B cell (primary cell): ENCODE results near the gene NTNG1. TPM values are rescaled to one million over a fixed set of nuclear protein-coding genes. Genes with fewer than 3 reads are reported as not detected.

Experiments used
- ATAC-seq: fragments of 200-7000 bp; cut with Tn5 transposase; one replicate; pipeline ENCODE4 v1.10.0; 2021; ENCODE audit warnings: low read depth, mild to moderate bottlenecking, moderate number of reproducible peaks, moderate library complexity
- CTCF ChIA-PET: fragments of 350-600 bp; sonication (Branson Sonifier 250); formaldehyde crosslinking; loops from one replicate; lab custom pipeline; 2021; ENCODE audit warnings: antibody characterized with exemption, inconsistent platforms; lab: Charles Lee
- POLR2A ChIA-PET: fragments of 350-600 bp; sonication (Branson Sonifier 250); formaldehyde crosslinking; loops from one replicate; lab custom pipeline; 2021; ENCODE audit warnings: antibody characterized with exemption; lab: Charles Lee
- DNase-seq: peaks from one replicate; pipeline ENCODE4 v3.0.0; 2013
- H2AFZ ChIP-seq: 2 replicates; pipeline ENCODE4 v1.6.1; 2012; ENCODE audit warnings: mild to moderate bottlenecking, low read depth, low read length; ENCODE audit not compliant: insufficient read depth, poor library complexity, severe bottlenecking
- H3K27ac ChIP-seq, 2 donors: 1 replicate in 1 of 2; 2 replicates in 1 of 2; pipeline ENCODE4 v1.5.1; 2012 to 2013; ENCODE audit warnings: low read length in 2 of 2, mild to moderate bottlenecking in 2 of 2, moderate library complexity in 1 of 2
- H3K27me3 ChIP-seq, 4 experiments: fragments of 200-600 bp in 1 of 4; sonication (generic) in 1 of 4; replicated peaks in 1 of 4; 1 replicate in 2 of 4; 2 replicates in 2 of 4; pipeline versions ENCODE4 v1.6.1 to v1.7.0; 2013 to 2016; ENCODE audit warnings: low read length in 3 of 4, mild to moderate bottlenecking in 2 of 4, mixed read lengths in 1 of 4, moderate library complexity in 1 of 4; ENCODE audit not compliant: insufficient read depth in 4 of 4, control insufficient read depth in 3 of 4; ENCODE audit errors: control extremely low read depth in 1 of 4
- H3K36me3 ChIP-seq, 2 experiments: replicated peaks in 1 of 2; 1 replicate in 1 of 2; 2 replicates in 1 of 2; pipeline versions ENCODE4 v1.6.1 to v1.7.1; 2013; ENCODE audit warnings: low read length in 1 of 2; ENCODE audit not compliant: insufficient read depth in 2 of 2, control insufficient read depth in 1 of 2; ENCODE audit errors: control extremely low read depth in 1 of 2, extremely low read depth in 1 of 2
- H3K4me1 ChIP-seq, 2 donors: fragments of 200-600 bp in 1 of 2; sonication (generic) in 1 of 2; 1 replicate in 1 of 2; 2 replicates in 1 of 2; pipeline versions ENCODE4 v1.5.1 to v1.6.1; 2013 to 2017; ENCODE audit warnings: low read length in 2 of 2; ENCODE audit not compliant: control insufficient read depth in 2 of 2, insufficient read depth in 2 of 2
- H3K4me2 ChIP-seq: replicated peaks from 2 replicates; pipeline ENCODE3; 2012; ENCODE audit warnings: mild to moderate bottlenecking, low read depth, low read length; ENCODE audit not compliant: poor library complexity, severe bottlenecking
- H3K4me3 ChIP-seq, 5 experiments: fragments of 200-600 bp in 1 of 5; sonication (generic) in 1 of 5; 1 replicate in 3 of 5; 2 replicates in 2 of 5; pipeline versions ENCODE4 v1.5.1 to v1.7.0; 2011 to 2016; ENCODE audit warnings: low read length in 4 of 5, mild to moderate bottlenecking in 4 of 5, low read depth in 2 of 5, control low read depth in 1 of 5, moderate library complexity in 1 of 5; ENCODE audit not compliant: insufficient read depth in 1 of 5; ENCODE audit errors: control extremely low read depth in 1 of 5, extremely low read depth in 1 of 5
- H3K79me2 ChIP-seq: fragments of 200-600 bp; sonication (generic); one replicate; pipeline ENCODE4 v1.6.0; 2016; ENCODE audit warnings: low read length; ENCODE audit not compliant: control insufficient read depth, insufficient read depth
- H3K9ac ChIP-seq: fragments of 200-600 bp; sonication (generic); 2 replicates; pipeline ENCODE4 v1.6.1; 2017; ENCODE audit warnings: mild to moderate bottlenecking, low read length, moderate library complexity
- H3K9me3 ChIP-seq, 3 donors: one replicate each; pipeline versions ENCODE4 v1.6.1 to v1.7.1; 2013; ENCODE audit warnings: low read length in 2 of 3; ENCODE audit not compliant: control insufficient read depth in 2 of 3, insufficient read depth in 1 of 3; ENCODE audit errors: control extremely low read depth in 1 of 3
- H4K20me1 ChIP-seq: 2 replicates; pipeline ENCODE4 v1.6.0; 2012; ENCODE audit warnings: mild to moderate bottlenecking, low read length; ENCODE audit not compliant: insufficient read depth, control insufficient read depth, poor library complexity, severe bottlenecking
- H3K27ac Mint-ChIP-seq: one replicate; pipeline ENCODE4 v1.8.0; 2021; ENCODE audit warnings: mixed read lengths
- H3K27me3 Mint-ChIP-seq: one replicate; pipeline ENCODE4 v1.8.0; 2021; ENCODE audit warnings: mixed read lengths
- H3K4me1 Mint-ChIP-seq: one replicate; pipeline ENCODE4 v1.8.0; 2021; ENCODE audit warnings: mixed read lengths
- H3K4me3 Mint-ChIP-seq: one replicate; pipeline ENCODE4 v1.8.0; 2021; ENCODE audit warnings: mixed read lengths
- H3K9me3 Mint-ChIP-seq: one replicate; pipeline ENCODE4 v1.8.0; 2022; ENCODE audit warnings: mixed read lengths; ENCODE audit not compliant: insufficient read depth
- EZH2 ChIP-seq: IDR thresholded peaks from 2 replicates; pipeline ENCODE4 v1.6.1; 2012; ENCODE audit warnings: borderline replicate concordance, low read depth, mild to moderate bottlenecking, moderate library complexity, low read length; ENCODE audit not compliant: insufficient read depth, poor library complexity, severe bottlenecking
- WGBS: methylation state at CpG from one replicate; pipeline ENCODE4 v1.1.5; 2013; ENCODE audit warnings: missing lambda C conversion rate; ENCODE audit not compliant: insufficient coverage; 5-methylcytosine and 5-hydroxymethylcytosine counted together
- intact Hi-C: fragments of 100-400 bp; cut with micrococcal nuclease; formaldehyde crosslinking; loops from one replicate; pipeline ENCODE4 v1.10.0; 2022
- polyA plus RNA-seq: library from polyadenylated mRNA; depleted of rRNA; stranded (reverse); fragments of >200 nt; gene quantifications from 2 replicates; pipeline ENCODE4 v1.2.3, GENCODE V29; 2012
- total RNA-seq, 2 donors: library from RNA; stranded (reverse); fragments of 120-200 nt in 1 of 2; gene quantifications; 1 replicate in 1 of 2; 2 replicates in 1 of 2; pipeline versions ENCODE4 v1.2.3 to v1.2.4, GENCODE V29; 2013 to 2022
- TF ChIP-seq, protein P1 (sequence below): fragments of 200-600 bp; IDR thresholded peaks from one replicate; pipeline ENCODE4 v1.8.0; 2022; ENCODE audit warnings: antibody characterized with exemption, mild to moderate bottlenecking

NTNG1 gene
- total and polyA plus RNA-seq, 2 donors (not counting 1 experiment from before 2014, with no cell fraction given): 2.8 to 3.7 TPM

GRCh38 chr1:107450899-107451664 lies 310.2 kb downstream of the NTNG1 start:
- H3K4me3 ChIP-seq: peak overlapping the region; percentile 12 to 62 (median 35)
- DNase-seq (peak; percentile 80), ATAC-seq (peak; percentile 73)
- H3K9me3 Mint-ChIP-seq: no peaks in the 10 kb centered on the region
- peak overlapping the region; percentile 66 for H3K4me2 ChIP-seq
- WGBS: no CpG with 5 or more reads among the region's 5 CpGs
- H4K20me1 ChIP-seq: no peaks in the 10 kb centered on the region
- H3K9ac ChIP-seq: peak overlapping the region; percentile 51
- no peak for TF ChIP-seq EZH2
- TF ChIP-seq, protein P1, sequence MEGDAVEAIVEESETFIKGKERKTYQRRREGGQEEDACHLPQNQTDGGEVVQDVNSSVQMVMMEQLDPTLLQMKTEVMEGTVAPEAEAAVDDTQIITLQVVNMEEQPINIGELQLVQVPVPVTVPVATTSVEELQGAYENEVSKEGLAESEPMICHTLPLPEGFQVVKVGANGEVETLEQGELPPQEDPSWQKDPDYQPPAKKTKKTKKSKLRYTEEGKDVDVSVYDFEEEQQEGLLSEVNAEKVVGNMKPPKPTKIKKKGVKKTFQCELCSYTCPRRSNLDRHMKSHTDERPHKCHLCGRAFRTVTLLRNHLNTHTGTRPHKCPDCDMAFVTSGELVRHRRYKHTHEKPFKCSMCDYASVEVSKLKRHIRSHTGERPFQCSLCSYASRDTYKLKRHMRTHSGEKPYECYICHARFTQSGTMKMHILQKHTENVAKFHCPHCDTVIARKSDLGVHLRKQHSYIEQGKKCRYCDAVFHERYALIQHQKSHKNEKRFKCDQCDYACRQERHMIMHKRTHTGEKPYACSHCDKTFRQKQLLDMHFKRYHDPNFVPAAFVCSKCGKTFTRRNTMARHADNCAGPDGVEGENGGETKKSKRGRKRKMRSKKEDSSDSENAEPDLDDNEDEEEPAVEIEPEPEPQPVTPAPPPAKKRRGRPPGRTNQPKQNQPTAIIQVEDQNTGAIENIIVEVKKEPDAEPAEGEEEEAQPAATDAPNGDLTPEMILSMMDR: no peak
- CTCF ChIA-PET: interaction anchor here (0.7 to 5.8 kb wide), 5 partner anchors 9 to 78 kb away, joined by 3 to 46 read pairs (median 4); no protein-coding TSS in a partner anchor
- peak overlapping the region; percentile 84 for H3K4me3 Mint-ChIP-seq
- H2AFZ ChIP-seq: peak overlapping the region; percentile 44
- H3K36me3 ChIP-seq: no peaks in the 10 kb centered on the region
- peak overlapping the region; percentile 90 for H3K27ac Mint-ChIP-seq
- H3K27me3 ChIP-seq: no peaks in the 10 kb centered on the region
- H3K27me3 Mint-ChIP-seq: no peaks in the 10 kb centered on the region
- POLR2A ChIA-PET: no interaction called here
- H3K79me2 ChIP-seq: no peaks in the 10 kb centered on the region
- peak overlapping the region; percentile 91 to 97 for H3K27ac ChIP-seq
- peaks cover 80% of the 10 kb centered on the region for H3K4me1 Mint-ChIP-seq
- no peaks in the 10 kb centered on the region for H3K9me3 ChIP-seq
- peaks cover 65 to 73% of the 10 kb centered on the region in 2 donors for H3K4me1 ChIP-seq
- intact Hi-C loops: loop anchor here (1.0 to 2.0 kb wide), 3 partner anchors 21 to 394 kb away; partner anchors contain the start of gene PRMT6

- H3K27ac ChIP-seq: peak overlapping the region; percentile 91 to 97
- no peaks in the 10 kb centered on the region for H3K27me3 Mint-ChIP-seq
- H3K27ac Mint-ChIP-seq: peak overlapping the region; percentile 90
- H3K36me3 ChIP-seq: no peaks in the 10 kb centered on the region
- H3K4me2 ChIP-seq: peak overlapping the region; percentile 66
- H3K4me1 Mint-ChIP-seq: peaks cover 78% of the 10 kb centered on the region
- 14% methylated on average over 2 of the region's 2 CpGs for WGBS
- DNase-seq: peak; percentile 59
- no peaks in the 10 kb centered on the region for H4K20me1 ChIP-seq
- peak; percentile 26 for ATAC-seq
- no peaks in the 10 kb centered on the region for H3K9me3 Mint-ChIP-seq
- H3K4me3 ChIP-seq: peak overlapping the region; percentile 12 to 62 (median 35)
- no peaks in the 10 kb centered on the region for H3K79me2 ChIP-seq
- intact Hi-C loops: loop anchor here (1.0 to 2.0 kb wide), 3 partner anchors 21 to 395 kb away; partner anchors contain the start of gene PRMT6
- peaks cover 63 to 70% of the 10 kb centered on the region in 2 donors for H3K4me1 ChIP-seq
- no peaks in the 10 kb centered on the region for H3K27me3 ChIP-seq
- no peaks in the 10 kb centered on the region for H3K9me3 ChIP-seq
- CTCF ChIA-PET: interaction anchor here (0.9 to 5.8 kb wide), 4 partner anchors 9 to 78 kb away, joined by 3 to 46 read pairs (median 4); no protein-coding TSS in a partner anchor
- TF ChIP-seq, protein P1: no peak
- no peak for TF ChIP-seq EZH2
- H3K9ac ChIP-seq: peak overlapping the region; percentile 48
- POLR2A ChIA-PET: no interaction called here
- H3K4me3 Mint-ChIP-seq: peak overlapping the region; percentile 84
- H2AFZ ChIP-seq: peak overlapping the region; percentile 44
These were observed 310.9 kb downstream of the NTNG1 start for GRCh38 chr1:107451715-107452114.
